Neuron (in vitro differentiated cells): ENCODE results near the gene OR6B2.
"Not testable (repeated sequence)": the region's sequence is repeated elsewhere in the genome, so short reads cannot be mapped to it uniquely, and the experiment has no call there.

Experiments
- H2AFZ ChIP-seq: one replicate; pipeline ENCODE4 v1.6.1; 2013; ENCODE audit warnings: low read depth, mild to moderate bottlenecking, inconsistent platforms, low read length, moderate library complexity
- H3K27me3 ChIP-seq: one replicate; pipeline ENCODE4 v1.6.1; 2013; ENCODE audit warnings: low read length; ENCODE audit not compliant: insufficient read depth
- H3K36me3 ChIP-seq: one replicate; pipeline ENCODE4 v1.6.1; 2013; ENCODE audit warnings: low read length; ENCODE audit not compliant: insufficient read depth
- H3K4me1 ChIP-seq: one replicate; pipeline ENCODE4 v1.6.1; 2013; ENCODE audit warnings: low read length; ENCODE audit not compliant: insufficient read depth
- H3K4me3 ChIP-seq: 2 replicates; pipeline ENCODE4 v1.5.1; 2013; ENCODE audit warnings: mild to moderate bottlenecking, low read length, moderate library complexity
- H3K9me3 ChIP-seq: one replicate; pipeline ENCODE4 v1.6.1; 2013; ENCODE audit warnings: low read length

The OR6B2 gene

DNA sequence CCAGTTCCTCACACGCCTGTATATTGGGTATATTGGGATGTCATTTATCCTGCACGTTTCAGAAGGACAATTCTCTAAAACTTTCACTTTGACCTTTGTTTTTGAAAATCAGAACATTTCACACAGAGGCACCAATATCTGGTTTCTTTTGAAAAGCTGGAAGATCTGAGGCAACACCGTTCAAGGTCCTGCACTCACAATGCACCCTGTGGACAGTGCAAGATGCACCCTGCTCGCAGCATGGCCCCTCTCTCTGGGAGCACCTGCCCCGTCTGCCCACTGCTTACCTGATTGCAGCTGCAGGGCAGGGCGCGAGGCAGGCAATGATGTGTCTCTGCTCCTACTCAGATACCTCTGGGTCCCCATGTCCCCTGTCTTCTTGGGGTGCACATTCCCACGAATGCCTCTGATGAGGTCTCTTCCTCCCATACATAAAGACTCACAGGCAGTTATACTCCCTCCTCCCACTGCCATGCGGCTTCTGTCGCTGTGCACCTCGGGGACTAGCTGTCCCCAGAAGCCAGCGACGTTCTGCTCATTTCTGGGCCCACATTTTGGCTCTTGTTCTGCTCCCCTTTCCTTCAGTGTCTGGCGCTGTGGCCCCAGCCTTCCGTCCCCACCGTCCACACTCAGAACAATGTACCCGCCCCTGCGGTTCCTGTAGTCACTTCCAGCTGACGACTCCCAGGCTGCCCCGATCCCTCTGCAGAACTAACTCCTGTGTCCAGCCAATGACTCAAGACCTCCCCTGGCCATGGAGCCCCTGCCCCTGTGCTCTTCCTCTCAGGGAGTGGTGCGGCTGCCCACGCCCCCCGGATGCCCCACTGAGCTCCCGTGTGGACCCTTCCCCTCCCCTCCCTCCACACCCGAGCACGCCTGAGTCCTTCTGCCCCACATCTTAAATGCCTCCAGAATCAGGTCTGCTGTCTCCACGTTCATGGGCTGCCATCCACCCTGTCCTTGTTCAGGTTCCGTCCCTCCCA is 23.2 kb upstream of the OR6B2 start, which contains the start of gene OR6B3:
TSS of gene OR6B3 (minus strand) at position 349 of the 983 bp plus-strand sequence.
- Histone ChIP-seq H3K4me3 (no peak within 1 kb of the TSS), H3K36me3 (no peaks in the 10 kb centered on the region), H2AFZ (no peak within 1 kb of the TSS), H3K4me1 (no peaks in the 10 kb centered on the region), H3K27me3 (peaks cover 49% of the 10 kb centered on the region), H3K9me3 (no peaks in the 10 kb centered on the region)

DNA sequence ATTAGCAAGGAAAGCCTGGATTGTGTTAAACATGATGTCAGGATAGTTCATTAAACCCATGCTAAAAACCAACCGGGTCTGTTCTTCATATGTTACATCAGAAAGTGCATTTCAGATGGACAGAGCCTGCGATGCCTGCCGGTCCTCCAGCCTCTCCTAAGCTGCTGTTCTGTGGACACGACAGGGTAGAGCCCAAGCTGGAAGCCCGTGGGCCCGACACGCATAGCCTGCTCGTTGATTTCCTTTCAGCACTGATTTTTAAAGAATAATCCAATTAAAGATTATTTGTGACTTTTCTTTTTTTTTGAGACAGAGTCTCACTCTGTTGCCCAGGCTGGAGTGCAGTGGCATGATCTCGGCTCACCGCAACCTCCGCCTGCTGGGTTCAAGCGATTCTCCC is 22.3 kb upstream of the OR6B2 start:
- H3K4me3 ChIP-seq = no peak overlapping the region
- H3K4me1 ChIP-seq = no peaks in the 10 kb centered on the region
- peaks cover 55% of the 10 kb centered on the region for H3K27me3 ChIP-seq
- no peaks in the 10 kb centered on the region for H3K9me3 ChIP-seq
- no peak overlapping the region for H2AFZ ChIP-seq
- H3K36me3 ChIP-seq = no peaks in the 10 kb centered on the region

DNA sequence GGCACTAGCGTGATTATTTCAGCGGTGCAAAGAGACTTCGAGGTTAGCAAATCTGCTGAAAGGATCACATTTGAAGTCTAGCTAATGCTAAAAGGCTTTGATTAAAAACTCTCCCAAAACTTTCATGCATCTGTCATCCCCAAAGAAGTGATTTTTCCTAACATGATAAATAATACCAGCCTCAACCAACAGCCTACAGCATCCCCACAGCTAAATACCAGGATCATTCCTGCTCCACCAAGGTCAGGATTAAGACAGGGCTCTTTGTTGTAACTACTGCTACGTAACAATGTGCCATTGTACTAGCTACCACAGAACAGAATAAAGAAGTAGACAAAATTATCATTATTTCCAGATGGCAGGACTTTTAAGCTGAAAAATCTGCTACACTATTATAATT is 21.5 kb upstream of the OR6B2 start:
- peaks cover 56% of the 10 kb centered on the region for H3K27me3 ChIP-seq
- H3K4me3 ChIP-seq = no peak overlapping the region
- no peaks in the 10 kb centered on the region for H3K9me3 ChIP-seq
- H2AFZ ChIP-seq = no peak overlapping the region
- H3K4me1 ChIP-seq = no peaks in the 10 kb centered on the region
- no peaks in the 10 kb centered on the region for H3K36me3 ChIP-seq

DNA sequence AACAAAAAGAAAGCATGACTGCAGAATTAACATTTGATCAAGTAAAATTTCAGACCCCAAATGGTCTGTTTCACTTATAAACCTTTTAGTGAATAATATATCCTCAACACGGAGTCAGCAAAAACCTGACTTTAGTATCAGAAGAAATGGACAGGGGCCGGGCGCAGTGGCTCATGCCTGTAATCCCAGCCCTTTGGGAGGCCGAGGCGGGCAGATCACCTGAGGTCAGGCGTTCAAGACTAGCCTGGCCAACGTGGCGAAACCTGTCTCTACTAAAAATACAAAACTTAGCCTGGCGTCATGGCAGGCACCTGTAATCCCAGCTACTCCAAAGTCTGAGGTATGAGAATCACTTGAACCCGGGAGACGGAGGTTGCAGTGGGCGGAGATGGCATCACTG is 20.0 kb upstream of the OR6B2 start:
- H3K27me3 ChIP-seq = peaks cover 48% of the 10 kb centered on the region
- H2AFZ ChIP-seq = no peak overlapping the region
- H3K9me3 ChIP-seq = no peaks in the 10 kb centered on the region
- H3K36me3 ChIP-seq = no peaks in the 10 kb centered on the region
- H3K4me1 ChIP-seq = no peaks in the 10 kb centered on the region
- H3K4me3 ChIP-seq = no peak overlapping the region

DNA sequence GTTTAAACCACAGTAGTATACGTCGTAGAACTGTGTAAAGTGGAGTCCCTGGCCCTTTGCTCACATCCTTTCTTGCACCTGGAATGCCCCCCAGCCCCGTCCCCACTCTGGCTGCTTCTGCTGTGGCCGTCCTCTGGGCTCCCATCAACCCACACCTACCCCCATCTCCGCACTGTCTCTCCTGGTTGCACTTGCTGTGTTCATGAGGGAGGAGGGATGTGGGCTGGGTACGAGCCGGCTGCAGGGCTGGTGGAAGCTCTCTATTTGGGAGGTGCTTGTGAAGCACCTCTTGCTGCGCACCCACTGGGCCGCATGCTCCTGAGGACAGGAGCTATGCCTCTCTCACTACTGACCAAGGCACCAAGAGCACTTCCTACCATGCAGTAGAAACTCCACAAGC is 18.0 kb upstream of the OR6B2 start:
- Histone ChIP-seq H3K27me3 (peaks cover 35% of the 10 kb centered on the region), H3K9me3 (no peaks in the 10 kb centered on the region), H3K4me3 (no peak overlapping the region), H3K36me3 (no peaks in the 10 kb centered on the region), H2AFZ (no peak overlapping the region), H3K4me1 (no peaks in the 10 kb centered on the region)

DNA sequence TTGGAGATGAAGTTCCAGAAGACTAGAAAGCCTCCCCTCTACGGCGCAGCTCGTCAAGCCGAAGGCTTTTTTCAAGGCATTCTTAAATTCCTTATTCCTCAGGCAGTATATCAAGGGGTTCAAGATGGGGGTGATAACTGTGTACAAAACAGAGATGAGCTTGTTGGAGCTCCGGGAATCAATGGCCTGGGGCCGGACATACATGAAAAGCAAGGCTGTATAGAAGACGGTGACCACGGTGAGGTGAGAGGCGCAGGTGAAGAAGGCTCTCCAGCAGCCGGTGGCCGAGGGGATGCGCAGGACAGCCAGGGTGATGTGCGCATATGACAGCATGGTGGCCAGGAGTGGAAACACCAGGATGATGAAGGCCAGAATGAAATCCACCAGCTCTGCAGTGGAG is 14.9 kb upstream of the OR6B2 start:
- no peak overlapping the region for H3K4me3 ChIP-seq
- peaks cover 49% of the 10 kb centered on the region for H3K27me3 ChIP-seq
- H3K4me1 ChIP-seq = no peaks in the 10 kb centered on the region
- no peak overlapping the region for H2AFZ ChIP-seq
- H3K36me3 ChIP-seq = no peaks in the 10 kb centered on the region
- H3K9me3 ChIP-seq = no peaks in the 10 kb centered on the region

DNA sequence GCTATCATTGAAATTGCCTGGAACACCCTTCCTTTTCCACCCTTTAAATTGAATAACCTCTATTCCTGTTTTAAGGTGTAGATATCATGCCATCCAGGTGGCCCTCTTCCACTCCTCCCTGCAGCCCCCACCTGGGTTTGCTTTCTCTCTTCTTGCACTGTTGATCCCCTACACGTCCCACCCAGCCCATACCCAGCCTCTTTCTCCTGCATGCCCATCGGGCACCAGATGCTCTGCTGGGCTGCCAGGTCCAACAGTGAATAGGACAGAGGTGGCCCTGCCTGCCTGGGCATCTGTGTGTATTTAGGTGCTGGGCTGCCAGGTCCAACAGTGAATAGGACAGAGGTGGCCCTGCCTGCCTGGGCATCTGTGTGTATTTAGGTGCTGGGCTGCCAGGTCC is 13.9 kb upstream of the OR6B2 start:
- not testable (repeated sequence) for H2AFZ ChIP-seq, H3K4me1 ChIP-seq, H3K9me3 ChIP-seq, H3K36me3 ChIP-seq, H3K4me3 ChIP-seq
- peaks cover 50% of the 10 kb centered on the region for H3K27me3 ChIP-seq

DNA sequence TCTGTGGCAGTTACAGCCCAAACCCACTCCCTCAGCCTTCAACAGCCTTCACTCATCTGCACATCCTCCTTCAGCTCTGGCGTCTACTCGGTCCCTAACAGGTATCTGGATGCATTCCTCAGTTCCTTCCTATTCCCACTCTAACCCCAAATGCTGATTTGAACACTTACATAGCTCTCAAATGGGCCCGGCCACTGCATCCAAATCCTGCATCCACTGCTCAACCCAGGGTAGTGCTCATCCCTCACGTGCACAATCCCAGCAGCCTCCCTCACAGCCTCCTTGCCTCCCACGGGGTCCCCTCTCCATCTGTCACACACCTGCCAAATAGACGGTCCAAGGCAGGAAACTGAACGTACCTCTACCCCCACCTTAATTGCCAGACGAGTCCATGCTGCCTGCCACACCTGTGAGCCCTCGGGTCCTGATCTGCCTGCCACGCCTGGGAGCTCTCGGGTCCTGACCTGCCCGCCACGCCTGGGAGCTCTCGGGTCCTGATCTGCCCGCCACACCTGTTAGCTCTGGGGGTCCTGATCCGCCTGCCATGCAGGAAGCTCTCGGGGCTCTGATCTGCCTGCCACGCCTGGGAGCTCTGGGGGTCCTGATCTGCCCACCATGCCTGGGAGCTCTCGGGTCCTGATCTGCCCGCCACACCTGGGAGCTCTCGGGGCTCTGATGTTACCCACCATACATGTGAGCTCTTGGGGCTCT is 13.2 kb upstream of the OR6B2 start:
- no peak overlapping the region for H2AFZ ChIP-seq
- no peaks in the 10 kb centered on the region for H3K9me3 ChIP-seq
- H3K27me3 ChIP-seq = peaks cover 49% of the 10 kb centered on the region
- H3K4me1 ChIP-seq = no peaks in the 10 kb centered on the region
- H3K36me3 ChIP-seq = no peaks in the 10 kb centered on the region
- no peak overlapping the region for H3K4me3 ChIP-seq

DNA sequence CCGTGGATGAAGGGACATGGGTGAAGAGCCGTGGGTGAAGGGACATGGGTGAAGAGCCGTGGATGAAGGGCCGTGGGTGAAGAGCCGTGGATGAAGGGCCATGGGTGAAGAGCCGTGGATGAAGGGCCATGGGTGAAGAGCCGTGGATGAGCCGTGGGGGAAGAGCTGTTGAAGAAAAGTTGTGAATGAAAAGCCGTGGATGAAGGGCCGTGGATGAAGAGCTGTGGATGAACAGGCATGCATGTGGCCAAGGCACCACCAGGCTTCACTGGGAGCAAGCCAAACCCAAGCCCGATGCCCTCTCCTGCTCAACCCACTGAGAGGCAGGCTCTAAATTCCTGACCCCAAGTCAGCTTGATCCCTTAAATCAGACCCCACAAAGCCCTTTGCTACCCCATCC is 12.5 kb upstream of the OR6B2 start:
- no peaks in the 10 kb centered on the region for H3K4me1 ChIP-seq
- no peak overlapping the region for H2AFZ ChIP-seq
- H3K4me3 ChIP-seq = no peak overlapping the region
- H3K36me3 ChIP-seq = no peaks in the 10 kb centered on the region
- peaks cover 45% of the 10 kb centered on the region for H3K27me3 ChIP-seq
- H3K9me3 ChIP-seq = no peaks in the 10 kb centered on the region

DNA sequence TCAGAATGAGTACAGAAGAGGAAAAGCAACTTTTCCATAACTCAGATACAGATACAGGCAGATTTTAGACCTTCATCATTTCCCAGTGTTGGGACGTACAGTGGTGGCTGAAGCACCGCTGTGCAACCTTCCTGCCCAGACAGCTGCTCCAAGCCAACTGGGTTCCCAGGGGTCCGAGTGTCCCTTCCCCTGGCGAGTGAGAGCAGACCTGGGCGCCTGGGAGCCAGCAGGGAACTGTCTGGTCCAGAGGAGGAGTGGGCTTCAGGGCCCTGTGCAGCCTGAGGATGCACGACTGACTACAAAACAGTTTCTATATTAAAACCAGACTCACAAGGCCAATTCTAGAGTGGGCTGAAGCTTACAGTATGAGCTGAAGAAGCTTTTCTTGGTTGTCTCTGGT is 11.1 kb upstream of the OR6B2 start:
- no peak overlapping the region for H3K4me3 ChIP-seq
- no peak overlapping the region for H2AFZ ChIP-seq
- H3K4me1 ChIP-seq = no peaks in the 10 kb centered on the region
- no peaks in the 10 kb centered on the region for H3K36me3 ChIP-seq
- no peaks in the 10 kb centered on the region for H3K9me3 ChIP-seq
- peaks cover 32% of the 10 kb centered on the region for H3K27me3 ChIP-seq

DNA sequence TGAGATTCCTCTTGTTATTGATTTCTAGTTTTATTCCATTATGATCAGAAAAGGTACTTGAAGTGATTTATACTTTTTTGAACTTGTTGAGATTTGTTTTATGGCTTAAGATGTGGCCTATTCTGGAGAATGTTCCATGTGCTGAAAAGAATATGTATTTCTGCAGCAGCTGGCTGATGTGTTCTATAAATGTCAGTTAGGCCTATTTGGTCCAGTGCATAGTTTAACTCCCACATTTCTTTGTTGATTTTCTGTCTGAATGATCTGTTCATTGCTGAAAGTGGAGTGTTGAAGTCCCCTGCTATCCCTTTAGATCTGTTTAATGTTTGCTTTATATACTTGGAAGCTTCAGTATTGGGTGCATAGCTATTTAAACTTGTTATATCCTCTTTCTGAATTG is 7.1 kb upstream of the OR6B2 start:
- no peaks in the 10 kb centered on the region for H3K9me3 ChIP-seq
- H2AFZ ChIP-seq = no peak overlapping the region
- no peaks in the 10 kb centered on the region for H3K36me3 ChIP-seq
- H3K27me3 ChIP-seq = peaks cover 28% of the 10 kb centered on the region
- no peak overlapping the region for H3K4me3 ChIP-seq
- H3K4me1 ChIP-seq = no peaks in the 10 kb centered on the region

DNA sequence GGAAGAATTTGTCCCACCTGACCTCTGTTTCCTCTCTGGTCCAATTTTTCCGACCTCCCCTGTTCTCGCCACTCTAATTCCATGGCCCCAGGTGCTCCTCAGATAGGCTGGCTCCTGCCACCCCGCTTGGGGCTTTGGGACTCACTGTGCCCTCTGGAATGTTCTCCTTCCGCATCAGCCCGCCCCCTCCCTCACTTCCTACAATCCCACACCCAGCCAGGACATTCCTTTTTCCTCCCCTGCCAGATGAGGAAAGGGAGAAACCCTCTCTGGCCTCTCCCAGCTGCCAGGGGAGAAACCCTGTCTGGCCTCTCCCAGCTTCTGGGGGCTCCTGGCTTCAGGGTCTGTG is 3.1 kb upstream of the OR6B2 start:
- H3K4me1 ChIP-seq = no peaks in the 10 kb centered on the region
- H3K36me3 ChIP-seq = no peaks in the 10 kb centered on the region
- H3K4me3 ChIP-seq = no peak overlapping the region
- peaks cover 20% of the 10 kb centered on the region for H3K27me3 ChIP-seq
- H3K9me3 ChIP-seq = no peaks in the 10 kb centered on the region
- no peak overlapping the region for H2AFZ ChIP-seq

DNA sequence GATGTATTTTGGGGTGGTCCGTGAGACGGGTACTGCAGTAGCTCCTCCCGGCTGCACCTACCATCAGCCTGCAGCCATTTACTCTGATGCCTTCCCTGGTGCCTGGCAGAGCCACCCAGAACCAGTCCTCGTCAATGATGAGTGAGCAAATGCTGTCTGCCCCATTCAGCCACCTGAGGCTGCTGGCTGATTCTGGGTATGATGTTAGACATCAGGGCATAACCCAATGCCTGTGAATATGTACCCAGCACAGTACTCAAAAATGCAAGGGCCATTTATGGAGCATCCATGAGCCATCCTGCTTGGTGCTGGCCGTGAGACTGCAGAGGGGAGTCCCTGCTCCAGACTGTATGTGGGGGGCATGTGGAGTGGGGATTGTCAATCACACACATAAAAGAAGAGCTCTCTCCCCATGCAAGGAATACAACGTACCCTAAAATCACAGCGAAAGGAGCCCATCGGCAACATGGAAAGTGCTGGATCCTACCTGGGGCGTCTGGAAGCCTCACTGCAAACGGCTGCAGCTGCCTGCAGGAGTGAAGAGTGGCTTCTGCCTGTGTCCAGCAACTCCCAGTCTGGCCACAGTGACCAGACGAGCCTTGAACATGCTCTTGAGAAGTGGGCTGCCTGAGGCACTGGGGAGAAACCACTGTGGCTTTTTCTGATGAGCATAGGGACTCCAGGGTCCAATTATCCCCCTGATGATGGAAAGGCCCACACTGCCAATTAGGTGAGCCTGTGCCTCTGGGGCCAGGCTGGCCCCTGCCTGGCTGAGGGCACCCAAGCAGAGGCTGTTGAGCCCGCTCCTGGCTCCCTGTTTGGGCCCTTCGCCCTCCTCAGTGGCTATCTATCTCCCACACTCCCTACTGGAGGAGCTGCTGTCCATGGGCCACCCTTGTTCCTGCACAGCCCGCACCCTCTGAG is 2.4 kb upstream of the OR6B2 start:
- Histone ChIP-seq H3K27me3 (peaks cover 18% of the 10 kb centered on the region), H2AFZ (no peak overlapping the region), H3K4me1 (no peaks in the 10 kb centered on the region), H3K9me3 (no peaks in the 10 kb centered on the region), H3K36me3 (no peaks in the 10 kb centered on the region), H3K4me3 (no peak overlapping the region)
